ENCODE measurements around the gene NDOR1.

The NDOR1 gene

DNA sequence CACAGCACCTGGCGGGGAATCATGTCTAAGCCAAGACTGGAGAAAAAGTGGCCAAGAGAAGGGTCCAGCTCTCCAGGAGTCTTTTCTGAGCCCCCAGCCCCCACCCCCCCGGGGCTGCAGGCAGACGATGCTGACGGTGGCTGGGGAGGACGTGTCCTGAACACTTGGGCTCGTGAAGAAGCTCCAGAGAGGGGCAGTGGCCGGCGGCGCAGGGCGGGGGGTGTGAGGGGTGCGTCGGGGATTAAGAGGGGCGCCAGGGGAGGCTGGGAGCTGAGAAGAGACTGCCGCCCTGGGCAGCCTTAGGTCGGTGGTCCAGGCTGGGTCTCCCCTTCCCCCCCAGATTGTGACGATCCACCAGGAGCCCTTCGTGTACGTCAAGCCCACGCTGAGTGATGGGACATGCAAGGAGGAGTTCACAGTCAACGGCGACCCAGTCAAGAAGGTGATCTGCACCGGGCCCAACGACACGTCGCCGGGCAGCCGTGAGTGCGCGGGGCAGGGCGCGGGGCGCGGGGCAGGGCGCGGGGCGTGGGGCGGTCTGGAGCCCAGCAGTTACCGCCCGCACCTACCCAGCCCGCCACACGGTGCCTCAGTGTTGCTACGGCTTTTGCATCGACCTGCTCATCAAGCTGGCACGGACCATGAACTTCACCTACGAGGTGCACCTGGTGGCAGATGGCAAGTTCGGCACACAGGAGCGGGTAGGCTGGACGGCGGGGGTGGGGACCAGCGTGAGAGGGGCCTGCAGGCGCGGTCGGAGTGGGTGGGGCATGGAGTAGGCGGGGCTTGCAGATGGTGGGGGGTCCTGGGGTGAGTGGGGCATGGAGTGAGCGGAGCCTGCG lies 44.6 kb upstream of the NDOR1 start:
- no peak overlapping the region for H3K27ac ChIP-seq (ENCODE audit: low read depth, low read length)
- H3K9me3 ChIP-seq (ENCODE audit: control insufficient read depth, insufficient read depth, low read length): no peaks in the 10 kb centered on the region
- H3F3A ChIP-seq (ENCODE audit: control insufficient read depth, insufficient read depth): no peaks in the 10 kb centered on the region
- TF ChIP-seq, protein P1, sequence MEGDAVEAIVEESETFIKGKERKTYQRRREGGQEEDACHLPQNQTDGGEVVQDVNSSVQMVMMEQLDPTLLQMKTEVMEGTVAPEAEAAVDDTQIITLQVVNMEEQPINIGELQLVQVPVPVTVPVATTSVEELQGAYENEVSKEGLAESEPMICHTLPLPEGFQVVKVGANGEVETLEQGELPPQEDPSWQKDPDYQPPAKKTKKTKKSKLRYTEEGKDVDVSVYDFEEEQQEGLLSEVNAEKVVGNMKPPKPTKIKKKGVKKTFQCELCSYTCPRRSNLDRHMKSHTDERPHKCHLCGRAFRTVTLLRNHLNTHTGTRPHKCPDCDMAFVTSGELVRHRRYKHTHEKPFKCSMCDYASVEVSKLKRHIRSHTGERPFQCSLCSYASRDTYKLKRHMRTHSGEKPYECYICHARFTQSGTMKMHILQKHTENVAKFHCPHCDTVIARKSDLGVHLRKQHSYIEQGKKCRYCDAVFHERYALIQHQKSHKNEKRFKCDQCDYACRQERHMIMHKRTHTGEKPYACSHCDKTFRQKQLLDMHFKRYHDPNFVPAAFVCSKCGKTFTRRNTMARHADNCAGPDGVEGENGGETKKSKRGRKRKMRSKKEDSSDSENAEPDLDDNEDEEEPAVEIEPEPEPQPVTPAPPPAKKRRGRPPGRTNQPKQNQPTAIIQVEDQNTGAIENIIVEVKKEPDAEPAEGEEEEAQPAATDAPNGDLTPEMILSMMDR (IDR thresholded peaks at IDR 0.05; ENCODE audit: low read depth, low read length, poor library complexity, severe bottlenecking): no peak
- no peak for TF ChIP-seq EZH2phosphoT487 (IDR thresholded peaks at IDR 0.05; ENCODE audit: borderline replicate concordance, low read length)
- no peaks in the 10 kb centered on the region for H3K9me2 ChIP-seq (replicated peaks; ENCODE audit: control insufficient read depth, low read length)
- H4K20me1 ChIP-seq (ENCODE audit: control insufficient read depth, insufficient read depth, low read depth, low read length): no peaks in the 10 kb centered on the region; the same call in 1 of the 2 replicates
- no peak overlapping the region for H3K4me2 ChIP-seq (ENCODE audit: low read length)
- no peaks in the 10 kb centered on the region for H3K36me3 ChIP-seq (ENCODE audit: control insufficient read depth, low read length)
- H3K4me1 ChIP-seq (ENCODE audit: control insufficient read depth, low read length): peaks cover 37% of the 10 kb centered on the region
- H3K4me3 ChIP-seq (ENCODE audit: low read length): no peak overlapping the region
- no peaks in the 10 kb centered on the region for H3K79me2 ChIP-seq (ENCODE audit: control insufficient read depth, low read length)
- H3K27me3 ChIP-seq (ENCODE audit: control insufficient read depth, low read length): peaks cover 24% of the 10 kb centered on the region

DNA sequence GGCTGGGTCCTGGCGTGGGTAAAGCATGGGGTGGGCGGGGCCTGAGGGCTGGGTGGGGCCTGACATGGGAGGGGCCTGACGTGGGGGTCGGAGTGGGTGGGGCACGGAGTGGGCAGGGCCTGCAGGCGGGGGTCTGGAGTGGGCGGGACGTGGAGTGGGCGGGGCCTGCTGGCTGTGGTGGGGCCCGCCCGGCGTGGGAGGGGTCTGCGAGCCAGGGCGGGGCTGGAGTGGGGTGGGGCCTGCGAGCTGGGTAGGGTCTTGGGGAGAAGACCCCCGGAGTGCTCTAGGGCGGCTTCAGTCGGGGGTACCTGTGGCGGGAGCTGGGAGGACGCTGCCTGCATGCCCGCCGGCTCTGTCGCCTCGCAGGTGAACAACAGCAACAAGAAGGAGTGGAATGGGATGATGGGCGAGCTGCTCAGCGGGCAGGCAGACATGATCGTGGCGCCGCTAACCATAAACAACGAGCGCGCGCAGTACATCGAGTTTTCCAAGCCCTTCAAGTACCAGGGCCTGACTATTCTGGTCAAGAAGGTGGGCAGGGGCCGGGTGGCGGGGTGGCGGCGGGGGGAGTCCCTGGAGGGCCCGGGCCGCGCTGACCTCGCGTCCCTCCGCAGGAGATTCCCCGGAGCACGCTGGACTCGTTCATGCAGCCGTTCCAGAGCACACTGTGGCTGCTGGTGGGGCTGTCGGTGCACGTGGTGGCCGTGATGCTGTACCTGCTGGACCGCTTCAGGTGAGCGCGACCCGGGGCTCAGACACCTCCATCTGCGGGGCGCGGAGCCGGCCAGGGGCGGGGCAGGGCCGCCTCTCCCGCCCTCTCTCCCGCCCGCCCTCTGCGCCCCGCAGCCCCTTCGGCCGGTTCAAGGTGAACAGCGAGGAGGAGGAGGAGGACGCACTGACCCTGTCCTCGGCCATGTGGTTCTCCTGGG lies 43.7 kb upstream of the NDOR1 start:
- Histone ChIP-seq H3K27ac (ENCODE audit: low read depth, low read length) (no peak overlapping the region), H3K27me3 (ENCODE audit: control insufficient read depth, low read length) (peaks cover 29% of the 10 kb centered on the region), H4K20me1 (ENCODE audit: control insufficient read depth, insufficient read depth, low read depth, low read length) (no peaks in the 10 kb centered on the region; the same call in 1 of the 2 replicates), H3K36me3 (ENCODE audit: control insufficient read depth, low read length) (no peaks in the 10 kb centered on the region), H3K4me2 (ENCODE audit: low read length) (no peak overlapping the region), H3K4me1 (ENCODE audit: control insufficient read depth, low read length) (peaks cover 34% of the 10 kb centered on the region), H3K4me3 (ENCODE audit: low read length) (no peak overlapping the region), H3K9me3 (ENCODE audit: control insufficient read depth, insufficient read depth, low read length) (no peaks in the 10 kb centered on the region), H3K79me2 (ENCODE audit: control insufficient read depth, low read length) (no peaks in the 10 kb centered on the region), H3K9me2 (replicated peaks; ENCODE audit: control insufficient read depth, low read length) (no peaks in the 10 kb centered on the region), H3F3A (ENCODE audit: control insufficient read depth, insufficient read depth) (no peaks in the 10 kb centered on the region)
- TF ChIP-seq, protein P1 (IDR thresholded peaks at IDR 0.05; ENCODE audit: low read depth, low read length, poor library complexity, severe bottlenecking): no peak
- no peak for TF ChIP-seq EZH2phosphoT487 (IDR thresholded peaks at IDR 0.05; ENCODE audit: borderline replicate concordance, low read length)

DNA sequence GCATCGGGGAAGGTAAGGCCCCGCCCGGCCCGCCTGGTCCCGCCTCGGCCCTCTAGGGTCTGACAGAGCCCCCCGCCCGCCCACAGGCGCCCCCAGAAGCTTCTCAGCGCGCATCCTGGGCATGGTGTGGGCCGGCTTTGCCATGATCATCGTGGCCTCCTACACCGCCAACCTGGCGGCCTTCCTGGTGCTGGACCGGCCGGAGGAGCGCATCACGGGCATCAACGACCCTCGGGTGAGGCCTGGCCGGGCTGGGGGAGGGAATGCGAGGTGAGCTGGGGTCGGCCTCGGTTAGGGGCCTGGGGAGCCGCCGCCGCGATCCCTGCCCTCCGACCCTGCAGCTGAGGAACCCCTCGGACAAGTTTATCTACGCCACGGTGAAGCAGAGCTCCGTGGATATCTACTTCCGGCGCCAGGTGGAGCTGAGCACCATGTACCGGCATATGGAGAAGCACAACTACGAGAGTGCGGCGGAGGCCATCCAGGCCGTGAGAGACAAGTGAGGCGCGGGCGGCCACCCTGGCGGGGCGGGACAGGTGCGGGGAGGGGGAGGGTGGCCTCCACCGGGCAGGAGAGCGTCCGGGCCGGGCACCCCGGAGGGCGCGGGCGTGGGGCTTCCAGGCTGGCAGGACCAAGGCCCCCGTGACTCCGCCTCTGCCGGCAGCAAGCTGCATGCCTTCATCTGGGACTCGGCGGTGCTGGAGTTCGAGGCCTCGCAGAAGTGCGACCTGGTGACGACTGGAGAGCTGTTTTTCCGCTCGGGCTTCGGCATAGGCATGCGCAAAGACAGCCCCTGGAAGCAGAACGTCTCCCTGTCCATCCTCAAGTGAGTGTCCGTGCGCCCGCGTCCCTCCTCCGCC lies 42.8 kb upstream of the NDOR1 start:
- no peak overlapping the region for H3K4me3 ChIP-seq (ENCODE audit: low read length)
- no peaks in the 10 kb centered on the region; the same call in 1 of the 2 replicates for H4K20me1 ChIP-seq (ENCODE audit: control insufficient read depth, insufficient read depth, low read depth, low read length)
- H3K9me3 ChIP-seq (ENCODE audit: control insufficient read depth, insufficient read depth, low read length): no peaks in the 10 kb centered on the region
- no peaks in the 10 kb centered on the region for H3K36me3 ChIP-seq (ENCODE audit: control insufficient read depth, low read length)
- H3F3A ChIP-seq (ENCODE audit: control insufficient read depth, insufficient read depth): no peaks in the 10 kb centered on the region
- H3K4me1 ChIP-seq (ENCODE audit: control insufficient read depth, low read length): peaks cover 25% of the 10 kb centered on the region
- no peak overlapping the region for H3K27ac ChIP-seq (ENCODE audit: low read depth, low read length)
- no peaks in the 10 kb centered on the region for H3K79me2 ChIP-seq (ENCODE audit: control insufficient read depth, low read length)
- peaks cover 32% of the 10 kb centered on the region for H3K27me3 ChIP-seq (ENCODE audit: control insufficient read depth, low read length)
- H3K4me2 ChIP-seq (ENCODE audit: low read length): no peak overlapping the region
- no peaks in the 10 kb centered on the region for H3K9me2 ChIP-seq (replicated peaks; ENCODE audit: control insufficient read depth, low read length)
- no peak for TF ChIP-seq EZH2phosphoT487 (IDR thresholded peaks at IDR 0.05; ENCODE audit: borderline replicate concordance, low read length)
- TF ChIP-seq, protein P1 (IDR thresholded peaks at IDR 0.05; ENCODE audit: low read depth, low read length, poor library complexity, severe bottlenecking): no peak
